ENCODE data around the gene RFX4. TPM values are rescaled to one million over a fixed set of nuclear protein-coding genes. Genes with fewer than 3 reads are reported as not detected.

The RFX4 gene
- total RNA-seq, 1 experiment from 2014 or later = not detected

DNA sequence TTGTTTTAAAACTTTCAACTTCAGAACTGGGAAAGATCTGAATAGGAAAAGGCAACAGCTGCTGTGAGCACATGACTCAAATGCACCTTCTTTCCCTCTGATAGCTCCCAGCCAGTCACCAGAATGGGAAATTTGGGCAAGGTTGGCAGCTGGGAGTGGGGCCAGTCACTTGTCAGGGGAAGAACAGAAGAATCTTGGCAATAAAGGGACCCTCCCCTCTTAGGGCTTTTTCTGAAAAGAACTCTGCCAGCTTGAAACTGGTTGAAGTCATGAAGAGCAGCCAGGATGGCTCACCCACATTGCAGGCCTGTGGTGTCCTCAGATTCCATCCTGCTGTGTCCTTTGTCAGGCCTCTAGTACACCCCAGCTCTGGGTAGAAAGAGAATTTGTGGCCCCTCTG, 181.4 kb downstream of the RFX4 start:
- in situ Hi-C loops (cut with HindIII; ENCODE audit: low pct_unique_long_range_greater_than_20kb, low sequenced_read_pairs) = no loop called here
- no peak for DNase-seq (ENCODE audit: low read depth, low spot score)

DNA sequence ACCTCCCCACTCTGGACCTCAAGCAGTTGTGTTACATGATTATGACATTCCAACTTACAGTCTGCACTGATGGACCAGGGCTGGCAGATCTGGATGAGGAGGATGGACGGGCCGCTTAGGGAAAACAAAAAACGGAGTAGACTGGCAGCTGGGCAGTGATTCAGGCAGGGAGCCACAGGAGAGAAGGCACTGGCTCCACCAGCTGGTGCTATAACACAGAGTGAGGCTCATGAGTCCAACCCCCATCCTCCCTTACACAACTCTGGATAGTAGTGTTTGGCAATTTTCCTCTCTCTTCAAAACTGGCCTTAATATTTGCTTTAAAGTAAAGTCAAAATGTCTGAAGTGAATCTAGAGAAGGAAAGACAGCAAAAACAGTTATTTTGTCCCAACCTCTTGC, 181.9 kb downstream of the RFX4 start:
- DNase-seq (ENCODE audit: low read depth, low spot score) = peak; percentile 47
- in situ Hi-C loops (cut with HindIII; ENCODE audit: low pct_unique_long_range_greater_than_20kb, low sequenced_read_pairs) = no loop called here

DNA sequence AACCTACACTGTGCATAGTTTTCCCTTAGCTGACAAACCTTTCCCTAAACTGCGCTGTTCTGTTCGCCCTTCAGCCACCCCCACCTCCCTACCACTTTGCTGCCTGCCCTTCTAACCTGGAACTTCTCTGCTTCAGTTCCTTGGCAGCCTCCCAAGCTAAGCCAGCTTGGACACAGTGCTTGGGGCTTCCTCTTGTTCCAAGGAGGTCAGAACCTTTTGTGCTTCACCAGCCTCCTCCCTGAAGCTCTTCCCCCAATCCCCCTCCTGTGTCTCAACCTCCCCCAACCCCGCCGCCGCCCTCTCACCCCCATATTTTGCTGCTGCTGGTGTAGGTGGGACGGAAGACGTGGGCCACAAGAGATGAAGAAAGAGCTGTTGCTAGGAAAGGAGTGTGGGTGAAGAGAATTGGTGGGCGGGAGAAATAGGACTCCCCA, 183.6 kb downstream of the RFX4 start:
- in situ Hi-C loops (cut with HindIII; ENCODE audit: low pct_unique_long_range_greater_than_20kb, low sequenced_read_pairs) = no loop called here
- DNase-seq (ENCODE audit: low read depth, low spot score) = no peak

DNA sequence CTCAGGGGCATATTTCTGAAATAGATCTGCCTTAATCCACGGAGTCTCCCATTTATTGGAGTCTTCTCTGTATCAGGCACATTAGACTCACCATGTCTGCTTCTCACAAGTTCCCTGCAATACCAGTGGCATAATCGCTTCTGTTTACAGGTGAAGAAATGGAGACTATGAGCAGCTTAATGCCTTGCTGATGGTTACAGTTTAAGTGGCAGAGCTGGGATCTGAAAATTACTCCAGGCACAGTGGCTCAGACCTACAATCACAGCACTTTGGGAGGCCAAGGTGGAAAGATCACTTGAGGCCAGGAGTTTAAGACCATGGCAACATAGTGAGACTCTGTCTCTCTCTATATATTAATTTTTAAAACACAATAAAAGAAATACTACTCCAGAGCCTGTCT, 184.4 kb downstream of the RFX4 start:
- DNase-seq (ENCODE audit: low read depth, low spot score) = no peak
- in situ Hi-C loops (cut with HindIII; ENCODE audit: low pct_unique_long_range_greater_than_20kb, low sequenced_read_pairs) = no loop called here

DNA sequence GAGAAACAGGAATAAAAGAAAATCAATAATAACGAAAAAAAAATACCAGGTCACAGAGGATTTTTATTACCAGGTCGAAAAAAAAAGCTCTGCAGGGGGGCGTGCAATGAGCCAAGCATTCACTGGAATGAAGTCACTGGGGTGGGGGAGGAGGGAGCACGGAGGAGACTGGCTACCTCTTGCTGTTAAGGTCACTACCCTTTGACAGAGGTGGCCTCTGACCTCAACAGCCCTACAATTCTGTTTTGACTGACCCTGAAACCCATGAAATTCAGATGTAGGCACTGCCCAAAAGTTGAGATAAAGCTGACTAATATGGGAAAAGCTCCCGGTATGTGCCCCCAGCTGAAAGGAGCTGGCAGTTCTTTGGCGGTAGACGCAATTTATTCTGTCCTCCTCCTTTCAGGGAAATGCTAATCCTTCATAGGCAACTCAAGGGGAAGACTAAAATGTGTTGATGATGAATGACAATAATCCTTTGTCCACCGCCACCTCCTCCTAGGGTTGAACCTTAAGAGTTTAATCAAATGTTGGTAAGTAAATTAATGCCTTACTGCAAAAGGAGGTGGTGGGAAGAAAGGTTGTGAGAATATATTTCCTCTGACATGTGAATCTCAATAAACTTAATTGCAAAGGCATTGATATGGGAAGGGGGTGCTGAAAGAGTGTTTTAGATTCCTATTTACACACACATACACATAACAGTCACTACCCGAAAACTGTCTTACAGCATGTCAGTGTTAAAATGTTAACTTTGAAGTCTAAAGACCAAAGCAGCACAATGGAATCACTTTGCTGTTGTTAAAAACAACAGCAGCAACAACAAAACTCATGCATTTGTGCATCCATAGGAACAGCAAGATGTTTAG, 185.4 kb downstream of the RFX4 start:
- DNase-seq (ENCODE audit: low read depth, low spot score) = no peak
- in situ Hi-C loops (cut with HindIII; ENCODE audit: low pct_unique_long_range_greater_than_20kb, low sequenced_read_pairs) = no loop called here

DNA sequence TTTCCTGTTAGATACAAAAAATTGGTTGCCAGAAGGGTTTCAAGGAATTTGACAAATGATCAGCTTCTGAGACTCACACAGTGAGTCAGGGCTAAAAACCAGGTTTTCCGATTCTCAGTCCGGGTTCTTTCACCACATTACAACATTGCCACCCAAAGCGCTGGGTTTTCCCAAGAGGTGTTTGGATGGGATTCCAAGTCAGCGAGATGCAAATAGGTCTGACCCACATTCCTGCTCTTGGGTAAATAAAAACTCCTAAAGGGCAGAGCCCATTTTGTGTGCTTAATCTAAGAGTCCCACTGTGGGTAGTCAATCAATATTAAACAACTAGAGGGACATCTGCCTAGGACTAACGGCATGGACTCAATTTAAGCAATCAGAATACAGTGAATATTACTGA, 186.3 kb downstream of the RFX4 start:
- in situ Hi-C loops (cut with HindIII; ENCODE audit: low pct_unique_long_range_greater_than_20kb, low sequenced_read_pairs) = no loop called here
- DNase-seq (ENCODE audit: low read depth, low spot score) = no peak

DNA sequence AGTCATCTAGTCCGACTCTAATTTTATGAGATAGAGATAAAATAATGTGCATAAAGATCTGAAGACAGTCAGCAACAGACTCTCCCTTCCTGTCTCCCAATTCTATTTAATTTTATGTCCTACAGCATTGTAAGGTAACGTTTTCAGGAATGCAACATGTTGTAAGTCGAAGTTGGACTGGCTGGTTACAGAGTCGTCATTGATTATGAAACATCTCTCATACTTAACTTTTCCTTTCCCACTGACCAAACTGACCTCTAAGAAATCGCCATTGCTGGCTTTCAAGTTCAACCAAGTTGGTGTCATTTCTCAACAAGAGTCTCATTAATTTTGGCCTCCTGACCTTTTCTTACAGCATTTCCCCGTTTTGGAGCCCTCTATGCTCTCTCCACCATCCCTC, 186.7 kb downstream of the RFX4 start:
- in situ Hi-C loops (cut with HindIII; ENCODE audit: low pct_unique_long_range_greater_than_20kb, low sequenced_read_pairs) = no loop called here
- DNase-seq (ENCODE audit: low read depth, low spot score) = no peak

DNA sequence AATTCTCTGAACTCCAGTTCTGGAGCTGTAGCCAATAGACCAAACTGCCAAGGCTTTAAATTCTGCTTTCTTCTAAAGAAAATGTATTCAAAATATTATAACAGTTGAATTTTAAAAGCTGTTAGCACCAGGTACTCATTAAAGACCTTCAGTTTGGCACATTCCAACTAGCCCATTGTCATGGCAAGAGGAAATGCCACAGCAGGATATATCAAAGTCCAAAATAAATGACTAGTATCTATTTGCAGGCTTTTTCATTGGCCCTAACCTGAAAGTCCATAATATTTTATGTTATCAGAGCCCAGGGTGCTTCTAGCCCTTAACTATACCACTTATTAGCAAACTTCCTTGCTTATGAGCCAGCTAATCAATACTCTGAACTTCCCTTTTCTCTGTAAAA, 188.6 kb downstream of the RFX4 start:
- in situ Hi-C loops (cut with HindIII; ENCODE audit: low pct_unique_long_range_greater_than_20kb, low sequenced_read_pairs) = no loop called here
- DNase-seq (ENCODE audit: low read depth, low spot score) = no peak

DNA sequence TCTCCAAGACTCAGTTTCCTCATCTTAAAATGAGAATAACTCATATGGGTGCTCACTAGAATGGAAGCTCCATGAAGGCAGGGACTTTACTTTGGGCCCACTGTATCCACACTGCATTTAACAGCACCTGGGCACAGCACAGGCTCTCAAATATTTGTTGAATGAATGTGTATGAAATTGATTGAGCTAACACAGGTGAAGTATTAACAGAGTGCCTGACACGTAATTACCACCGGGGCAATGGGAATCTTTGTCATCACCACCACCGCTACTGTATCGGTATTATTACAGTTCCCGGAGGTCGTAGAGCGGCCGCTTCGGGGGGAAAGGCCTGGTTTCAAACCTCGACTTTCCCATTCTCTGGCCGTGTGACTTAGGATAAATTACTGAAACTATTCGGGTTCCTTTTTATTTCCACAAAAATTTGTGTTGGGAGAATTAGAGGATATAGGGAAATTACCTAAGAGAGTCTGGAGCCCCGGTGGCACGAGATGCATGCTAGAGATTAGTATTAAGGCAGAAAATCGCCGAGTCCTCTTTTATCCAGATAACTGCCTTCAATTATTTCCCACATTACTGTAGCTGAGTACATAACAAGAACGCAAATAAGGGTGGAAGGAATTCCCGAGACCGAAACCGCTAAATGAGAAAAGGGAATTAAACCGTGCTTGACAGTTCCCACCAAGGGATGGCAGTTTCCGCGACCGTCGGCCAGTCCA, 190.6 kb downstream of the RFX4 start:
- in situ Hi-C loops (cut with HindIII; ENCODE audit: low pct_unique_long_range_greater_than_20kb, low sequenced_read_pairs) = no loop called here
- no peak for DNase-seq (ENCODE audit: low read depth, low spot score)

DNA sequence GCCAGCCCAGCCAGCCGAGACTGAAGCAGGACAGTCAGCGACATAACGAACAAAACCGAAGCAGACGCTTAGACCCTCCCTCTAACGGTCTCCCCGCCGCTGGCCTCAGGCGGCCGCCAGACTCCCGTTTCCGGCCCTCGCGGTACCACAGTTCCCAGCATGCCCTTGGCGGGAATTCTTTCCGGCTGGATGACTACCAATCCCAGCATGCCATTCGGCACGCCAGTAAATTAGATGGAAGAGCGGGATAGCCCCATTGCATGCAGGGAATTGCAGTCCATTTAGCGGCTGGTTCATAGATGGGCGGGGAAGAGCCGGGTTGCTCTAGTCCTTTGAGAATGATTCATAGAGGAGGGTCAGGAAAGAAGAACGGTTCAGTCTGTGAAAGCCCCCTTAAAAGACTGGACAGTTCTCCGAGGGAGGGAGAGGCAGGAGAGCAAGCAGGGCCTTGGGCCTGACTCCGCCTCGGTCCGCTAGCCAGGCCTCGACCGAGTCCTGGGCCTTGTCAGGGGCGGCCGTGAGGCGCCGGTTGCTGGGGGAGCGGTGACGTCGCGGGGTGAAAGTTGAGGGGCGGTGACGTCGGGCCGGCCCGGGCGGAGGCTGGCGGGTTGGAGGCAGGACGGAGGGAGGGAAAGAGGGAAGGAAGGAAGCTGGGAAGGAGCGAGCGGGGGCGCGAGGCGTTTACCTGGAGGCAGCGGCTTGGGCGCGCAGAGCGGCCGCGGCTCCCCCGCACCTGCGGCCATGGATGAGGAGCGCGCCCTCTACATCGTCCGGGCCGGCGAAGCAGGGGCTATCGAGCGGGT, 191.4 kb downstream of the RFX4 start, which contains the start of gene RIC8B:
RIC8B (plus strand) TSS at position 678 of the 803 bp plus-strand sequence; CDS start at position 742, 64 bp downstream.
- peak; percentile 99 for DNase-seq (ENCODE audit: low read depth, low spot score)
- in situ Hi-C loops (cut with HindIII; ENCODE audit: low pct_unique_long_range_greater_than_20kb, low sequenced_read_pairs) = no loop called here

DNA sequence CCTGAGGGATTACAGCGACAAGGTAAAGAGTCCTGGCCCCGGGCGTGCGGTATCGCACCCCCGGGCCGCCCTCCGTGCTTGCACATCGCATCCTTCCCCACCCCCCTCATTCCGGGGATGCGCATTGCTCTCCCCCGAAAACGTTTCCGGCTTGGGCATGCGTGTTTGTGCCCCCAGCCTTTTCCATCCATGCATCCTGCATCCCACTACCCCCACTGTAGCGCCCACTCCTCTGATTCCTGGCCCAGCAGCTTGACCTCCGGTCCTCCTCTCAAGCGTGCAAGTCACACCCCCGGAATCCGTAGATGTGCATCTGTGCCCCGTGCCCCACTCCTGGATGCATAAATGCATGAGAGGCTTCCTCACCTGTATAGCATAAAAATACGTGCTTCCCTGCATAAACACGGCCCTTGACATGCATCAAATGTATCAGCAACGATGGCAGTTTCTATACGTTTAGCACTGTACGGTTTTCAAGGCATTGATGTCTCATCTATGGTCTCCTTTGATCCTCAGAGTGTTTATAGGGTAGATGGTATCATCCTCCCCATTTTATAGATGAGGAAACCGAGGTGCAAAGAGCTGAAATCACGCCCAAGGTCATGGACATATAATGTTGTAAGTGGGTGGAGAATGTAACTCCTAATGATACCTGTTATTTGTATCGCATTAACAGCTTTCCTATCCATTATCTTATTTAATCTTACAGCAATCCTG, 192.2 kb downstream of the RFX4 start:
- in situ Hi-C loops (cut with HindIII; ENCODE audit: low pct_unique_long_range_greater_than_20kb, low sequenced_read_pairs) = no loop called here
- no peak for DNase-seq (ENCODE audit: low read depth, low spot score)

DNA sequence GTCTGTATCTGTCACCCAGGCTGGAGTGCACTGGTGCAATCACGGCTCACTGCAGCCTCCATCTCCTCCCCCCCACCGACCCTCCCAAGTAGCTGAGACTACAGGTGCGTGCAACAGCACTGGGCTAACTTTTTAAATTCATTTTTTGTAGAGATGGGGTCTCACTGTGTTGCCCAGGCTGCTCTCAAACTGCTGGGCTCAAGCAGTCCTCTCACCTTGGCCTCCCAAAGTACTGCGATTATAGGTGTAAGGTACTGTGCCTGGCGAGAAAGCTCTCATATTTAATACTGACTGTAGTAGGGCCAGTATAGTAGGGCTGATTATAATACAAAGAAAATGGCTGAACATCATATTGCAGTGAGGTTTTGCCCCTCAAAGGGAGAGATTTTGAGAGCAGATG, 194.1 kb downstream of the RFX4 start:
- in situ Hi-C loops (cut with HindIII; ENCODE audit: low pct_unique_long_range_greater_than_20kb, low sequenced_read_pairs) = no loop called here
- no peak for DNase-seq (ENCODE audit: low read depth, low spot score)

DNA sequence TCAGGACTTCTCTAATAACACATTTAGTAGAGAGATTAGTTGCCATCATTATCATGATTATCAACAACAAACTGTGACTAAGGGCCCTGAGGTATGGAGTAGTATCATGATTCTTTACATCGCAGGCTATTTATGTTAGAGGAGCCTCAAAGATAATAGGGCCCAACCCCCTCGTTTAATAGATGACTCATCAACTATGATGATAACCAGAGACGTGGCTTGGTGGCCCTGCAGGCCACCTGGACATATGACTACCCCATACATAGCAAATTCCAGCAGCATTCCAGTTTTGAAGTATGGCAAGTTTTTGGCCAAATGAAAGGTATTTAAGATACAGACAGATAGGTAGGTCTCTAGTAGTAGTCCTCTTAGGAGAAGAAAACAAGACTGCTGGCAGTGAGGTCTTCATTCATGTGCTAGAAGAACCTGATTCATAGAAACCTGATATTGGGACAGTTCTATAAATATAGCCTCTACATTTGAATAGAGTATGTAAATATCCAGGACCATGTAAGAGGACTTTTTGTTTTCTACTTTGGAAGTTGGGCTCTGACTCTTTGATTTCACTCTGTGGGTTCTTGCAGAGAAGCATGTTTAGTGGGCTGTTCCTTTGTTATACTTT, 197.3 kb downstream of the RFX4 start:
- DNase-seq (ENCODE audit: low read depth, low spot score) = no peak
- in situ Hi-C loops (cut with HindIII; ENCODE audit: low pct_unique_long_range_greater_than_20kb, low sequenced_read_pairs) = no loop called here

DNA sequence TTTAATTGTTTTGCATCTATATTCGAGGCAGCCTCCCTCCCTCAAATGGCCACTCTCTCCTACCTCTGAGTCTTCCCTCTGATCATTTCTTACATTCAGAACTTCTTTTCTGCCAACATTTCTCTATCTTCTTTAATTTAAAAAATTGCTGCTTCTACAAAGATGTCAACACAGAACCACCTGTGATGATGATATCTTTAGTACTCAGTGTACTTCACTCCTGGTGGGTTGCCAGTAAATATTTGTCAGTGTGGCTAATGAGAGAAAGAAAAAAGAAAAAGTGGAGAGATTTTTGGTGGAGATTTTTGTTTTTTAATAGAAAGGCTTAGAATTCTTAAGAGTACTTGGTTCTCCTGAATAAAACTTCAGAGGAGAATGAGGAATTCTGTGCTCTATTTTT, 199.8 kb downstream of the RFX4 start:
- no peak for DNase-seq (ENCODE audit: low read depth, low spot score)
- in situ Hi-C loops (cut with HindIII; ENCODE audit: low pct_unique_long_range_greater_than_20kb, low sequenced_read_pairs) = no loop called here

DNA sequence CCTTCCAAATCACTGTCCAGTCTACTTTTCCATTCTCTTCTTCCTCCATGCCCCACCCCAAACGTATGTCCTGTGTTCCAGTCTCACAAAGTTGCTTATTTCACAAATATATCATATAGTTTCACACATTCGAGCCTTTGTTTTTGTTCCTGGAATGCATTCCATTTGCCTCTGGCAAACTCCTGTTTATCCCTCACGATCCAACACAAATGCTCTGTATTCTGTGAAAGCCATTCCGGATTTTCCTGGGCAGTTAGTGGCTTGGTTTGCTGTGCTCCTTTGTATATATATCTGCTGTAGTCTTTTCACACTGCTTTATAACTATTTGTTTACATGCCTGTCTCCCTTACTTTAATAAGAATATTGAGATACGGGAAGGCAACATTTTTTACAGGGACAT, 200.7 kb downstream of the RFX4 start:
- peak; percentile 55 for DNase-seq (ENCODE audit: low read depth, low spot score)
- in situ Hi-C loops (cut with HindIII; ENCODE audit: low pct_unique_long_range_greater_than_20kb, low sequenced_read_pairs) = no loop called here

DNA sequence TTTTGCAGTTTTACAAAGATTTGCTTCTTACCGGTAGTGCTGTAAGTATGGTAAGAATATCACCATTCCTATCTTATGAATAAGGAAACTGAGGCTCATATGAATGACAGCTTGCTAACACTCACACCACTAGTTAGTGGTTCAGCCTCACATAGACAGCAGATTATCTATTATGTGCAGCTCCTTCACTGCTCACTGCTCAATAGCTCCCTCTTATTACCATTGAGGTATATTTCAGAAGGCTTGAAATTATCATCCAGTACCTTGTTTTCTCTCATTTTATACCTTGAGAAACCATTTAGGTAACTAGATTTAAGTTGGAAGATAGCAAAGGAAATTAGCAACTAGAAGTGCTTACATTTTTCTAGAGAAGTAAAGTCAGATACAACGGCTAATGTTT, 207.2 kb downstream of the RFX4 start:
- in situ Hi-C loops (cut with HindIII; ENCODE audit: low pct_unique_long_range_greater_than_20kb, low sequenced_read_pairs) = no loop called here
- peak; percentile 8 for DNase-seq (ENCODE audit: low read depth, low spot score)

DNA sequence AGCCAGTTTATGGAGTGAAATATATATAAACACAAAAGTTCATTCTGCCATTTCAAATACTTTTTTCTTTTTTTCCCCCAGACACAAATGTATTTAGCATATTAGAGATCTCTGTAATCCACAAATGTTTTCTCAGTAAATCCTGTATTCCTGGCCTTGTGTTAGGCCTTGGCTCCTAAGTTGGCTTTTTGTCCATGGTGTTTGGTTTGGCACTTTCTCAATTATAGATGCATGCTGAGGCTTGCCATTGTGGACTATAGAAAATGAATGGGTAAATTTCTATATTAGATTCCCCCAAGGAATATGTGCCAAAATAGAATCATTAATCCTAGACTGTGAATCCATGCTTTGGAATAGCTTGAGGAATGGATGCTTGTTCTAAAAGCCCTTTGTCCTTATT, 208.7 kb downstream of the RFX4 start:
- in situ Hi-C loops (cut with HindIII; ENCODE audit: low pct_unique_long_range_greater_than_20kb, low sequenced_read_pairs) = no loop called here
- no peak for DNase-seq (ENCODE audit: low read depth, low spot score)
